ENCODE data around the gene WDFY4. TPM values are rescaled to one million over a fixed set of nuclear protein-coding genes. Genes with fewer than 3 reads are reported as not detected.
A peak's percentile ranks its signal among the peaks of the same experiment; 100 is the strongest.

Gene WDFY4
- total RNA-seq, 1 donor from 2014 or later: 4.3 TPM

DNA sequence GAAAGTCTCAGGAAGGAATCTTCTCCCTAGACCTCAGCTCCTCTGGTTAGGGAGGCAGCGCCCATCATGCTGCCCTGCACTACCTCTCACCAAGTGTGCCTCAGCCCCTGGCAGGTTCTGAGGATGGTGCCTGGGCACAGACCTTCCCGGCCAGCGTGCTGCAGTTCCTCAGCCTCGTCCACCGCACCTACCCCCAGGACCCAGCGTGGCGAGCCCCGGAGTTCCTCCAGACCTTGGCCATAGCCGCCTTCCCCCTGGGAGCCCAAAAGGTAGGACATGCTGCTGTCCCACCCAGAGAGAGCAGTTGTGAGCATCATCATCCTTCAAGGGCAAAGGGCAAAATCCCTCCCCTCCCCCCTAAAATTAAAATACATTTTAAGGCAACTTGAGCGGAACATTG, 132.5 kb downstream of the WDFY4 start:
- no peak for DNase-seq

- no peak for DNase-seq
Measured at GRCh38 chr10:48818081-48818480, 133.4 kb downstream of the WDFY4 start.

- no peak for DNase-seq
Measured at GRCh38 chr10:48818861-48819520, 134.3 kb downstream of the WDFY4 start.

DNA sequence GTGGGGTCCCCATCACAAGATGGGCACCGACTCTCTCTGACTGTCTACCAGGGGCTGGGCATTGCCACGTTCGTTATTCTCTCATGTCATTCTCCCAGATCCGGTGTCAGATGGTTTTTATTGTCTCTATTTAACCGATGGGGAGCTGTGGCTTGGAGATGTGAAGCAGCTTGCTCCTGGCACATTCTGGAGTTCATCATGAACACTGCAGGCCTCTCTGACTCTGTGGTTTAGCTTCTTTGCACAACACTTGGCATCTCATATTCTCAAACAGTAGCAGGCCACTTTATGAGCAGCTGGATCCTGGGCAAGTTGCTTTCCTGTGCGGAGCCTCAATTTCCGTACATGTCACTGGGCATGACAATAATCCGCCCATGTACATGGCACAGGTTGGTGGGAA, 135.1 kb downstream of the WDFY4 start:
- DNase-seq: peak; percentile 38

DNA sequence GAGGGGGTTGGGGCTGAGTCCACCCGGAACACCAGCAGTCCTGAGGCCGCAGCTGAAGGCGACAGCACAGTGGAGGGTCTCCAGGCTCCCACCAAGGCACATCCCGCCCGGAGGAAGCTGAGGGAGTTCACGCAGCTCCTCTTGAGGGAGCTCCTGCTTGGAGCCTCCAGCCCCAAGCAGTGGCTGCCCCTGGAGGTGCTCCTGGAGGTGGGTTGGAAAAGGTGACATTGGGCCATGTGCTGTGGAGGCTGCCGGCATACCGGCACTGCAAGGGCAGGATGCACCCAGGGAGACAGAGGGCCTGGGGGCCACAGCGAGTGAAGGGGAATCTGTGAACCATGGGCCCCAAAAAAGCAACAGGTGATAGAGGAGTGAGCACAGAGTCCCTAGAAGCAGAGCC, 135.6 kb downstream of the WDFY4 start:
- DNase-seq: no peak

DNA sequence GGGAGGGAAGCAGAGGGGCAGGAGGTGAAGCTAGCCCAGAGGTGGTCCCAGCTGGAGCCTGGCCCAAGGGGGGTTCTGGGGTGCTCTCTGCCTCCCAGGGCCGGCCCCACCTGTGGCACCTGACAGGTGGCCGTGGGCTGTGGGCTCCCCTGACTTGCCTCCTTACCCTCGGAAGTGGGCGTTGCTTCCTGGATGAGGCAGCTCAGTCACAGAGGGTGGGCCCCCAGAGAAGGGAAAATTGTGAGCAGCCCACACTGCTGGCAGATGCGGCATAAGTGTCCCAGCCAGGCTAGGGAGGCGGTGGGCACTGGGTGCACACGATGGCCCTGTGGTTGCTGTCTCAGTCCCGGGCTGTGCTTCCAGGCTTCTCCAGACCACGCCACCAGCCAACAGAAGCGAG, 136.0 kb downstream of the WDFY4 start:
- DNase-seq: no peak

- DNase-seq: no peak
Measured at GRCh38 chr10:48821111-48821510, 136.4 kb downstream of the WDFY4 start.

- DNase-seq: no peak
Measured at GRCh38 chr10:48821692-48822091, 137.0 kb downstream of the WDFY4 start.

DNA sequence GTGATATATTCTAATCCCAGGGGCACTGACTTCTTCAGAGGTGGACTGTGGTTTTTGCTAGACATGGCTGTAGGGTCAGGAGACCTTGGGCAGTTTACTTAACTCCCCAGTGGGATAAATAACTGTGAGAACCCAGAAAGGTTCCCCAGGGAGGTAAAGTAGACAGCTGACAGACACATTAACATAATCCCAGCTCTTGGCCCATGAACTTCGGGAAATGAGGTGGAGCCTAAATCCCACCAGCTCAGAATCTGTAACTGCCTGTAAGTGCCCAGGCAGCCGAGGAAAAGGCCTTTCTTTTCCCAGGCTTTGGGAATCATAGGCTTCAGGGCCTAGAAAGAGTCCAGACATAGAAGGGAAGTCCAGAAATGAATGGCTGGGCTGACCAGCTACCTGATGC, 149.0 kb downstream of the WDFY4 start:
- DNase-seq: no peak

- no peak for DNase-seq
Measured at GRCh38 chr10:48834189-48834965, 149.7 kb downstream of the WDFY4 start.

- no peak for DNase-seq
Measured at GRCh38 chr10:48835781-48836180, 151.1 kb downstream of the WDFY4 start.

DNA sequence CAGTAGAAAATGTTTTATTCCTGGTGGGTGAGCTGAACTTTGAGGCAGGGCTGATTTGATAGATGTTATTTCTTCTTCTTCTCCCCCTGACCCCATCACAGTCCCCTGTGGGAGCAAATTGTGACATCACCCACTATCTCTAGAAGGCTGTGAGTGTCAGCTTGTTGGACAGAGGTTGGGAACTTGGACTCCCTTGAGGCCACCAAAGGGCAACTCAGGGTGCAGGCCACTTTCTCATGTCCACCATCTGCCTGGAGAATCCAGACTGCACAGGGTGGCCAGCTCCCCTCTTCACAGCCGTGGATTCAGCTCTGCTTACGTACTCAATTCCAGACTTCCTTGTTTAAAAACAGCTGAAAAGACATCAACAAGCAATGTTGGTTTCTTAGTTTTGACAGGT, 151.9 kb downstream of the WDFY4 start:
- DNase-seq: no peak

- DNase-seq: no peak
Measured at GRCh38 chr10:48838834-48839233, 154.2 kb downstream of the WDFY4 start.

GRCh38 chr10:48839809-48840679, 155.4 kb downstream of the WDFY4 start:
- DNase-seq: no peak

GRCh38 chr10:48842231-48842630, 157.6 kb downstream of the WDFY4 start:
- DNase-seq: no peak

DNA sequence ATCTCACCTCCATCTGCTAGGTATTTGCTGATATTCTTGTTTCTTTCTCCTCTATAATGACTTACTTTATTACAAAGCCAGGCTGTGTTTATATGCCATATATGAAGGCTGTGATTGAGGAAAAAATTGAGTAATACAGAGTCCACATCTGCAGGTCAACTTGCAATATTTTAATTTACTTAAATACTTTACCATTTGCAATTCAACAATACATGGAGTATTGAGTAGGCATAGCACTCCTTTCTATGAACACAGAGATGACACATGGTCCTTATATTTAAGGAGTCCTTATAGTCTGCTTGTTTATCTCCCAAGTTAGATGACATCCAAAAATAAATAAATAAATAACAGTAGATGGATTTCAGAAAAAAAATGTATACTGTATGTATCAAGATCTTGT, 158.5 kb downstream of the WDFY4 start:
- no peak for DNase-seq

GRCh38 chr10:48844616-48845015, 159.9 kb downstream of the WDFY4 start:
- no peak for DNase-seq

GRCh38 chr10:48845512-48845911, 160.8 kb downstream of the WDFY4 start:
- no peak for DNase-seq

GRCh38 chr10:48847691-48848090, 163.0 kb downstream of the WDFY4 start:
- no peak for DNase-seq

- DNase-seq: no peak
Measured at GRCh38 chr10:48856855-48857254, 172.2 kb downstream of the WDFY4 start.

DNA sequence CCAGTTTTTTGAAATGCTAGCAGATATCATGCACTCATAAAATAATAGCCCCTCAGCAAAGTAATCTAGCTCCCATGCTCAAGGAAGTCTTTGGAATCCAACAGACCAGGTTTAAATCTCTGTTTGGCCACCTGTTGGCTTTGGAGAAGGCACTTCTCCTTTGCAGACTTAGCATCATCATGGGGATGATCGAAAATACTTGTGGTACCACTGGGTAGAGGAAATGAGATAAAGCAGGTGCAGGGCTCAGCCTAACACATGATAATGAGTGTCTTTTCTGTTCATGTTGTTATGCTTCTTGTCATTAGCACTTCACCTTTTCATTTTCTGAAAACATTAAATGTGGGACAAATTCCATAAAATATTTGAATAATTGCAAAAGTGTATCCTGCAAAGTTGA, 187.6 kb downstream of the WDFY4 start:
- no peak for DNase-seq

GRCh38 chr10:48878091-48878490, 193.4 kb downstream of the WDFY4 start:
- no peak for DNase-seq

- peak; percentile 25 for DNase-seq
Measured at GRCh38 chr10:48879451-48879850, 194.8 kb downstream of the WDFY4 start.
